Stimulated activated CD8-positive, alpha-beta memory T cell treated with anti-CD3 and anti-CD28 coated beads, Interleukin-7, amount 100 ng/mL, for 24 hours (primary cell): ENCODE results near the gene SPATA4.
"Not testable (repeated sequence)": the region's sequence is repeated elsewhere in the genome, so short reads cannot be mapped to it uniquely, and the experiment has no call there.

ENCODE experiments used
- DNase-seq: peaks from one replicate; pipeline ENCODE4 v3.0.0-alpha.2; 2020; ENCODE audit warnings: low read depth

SPATA4 gene

DNA sequence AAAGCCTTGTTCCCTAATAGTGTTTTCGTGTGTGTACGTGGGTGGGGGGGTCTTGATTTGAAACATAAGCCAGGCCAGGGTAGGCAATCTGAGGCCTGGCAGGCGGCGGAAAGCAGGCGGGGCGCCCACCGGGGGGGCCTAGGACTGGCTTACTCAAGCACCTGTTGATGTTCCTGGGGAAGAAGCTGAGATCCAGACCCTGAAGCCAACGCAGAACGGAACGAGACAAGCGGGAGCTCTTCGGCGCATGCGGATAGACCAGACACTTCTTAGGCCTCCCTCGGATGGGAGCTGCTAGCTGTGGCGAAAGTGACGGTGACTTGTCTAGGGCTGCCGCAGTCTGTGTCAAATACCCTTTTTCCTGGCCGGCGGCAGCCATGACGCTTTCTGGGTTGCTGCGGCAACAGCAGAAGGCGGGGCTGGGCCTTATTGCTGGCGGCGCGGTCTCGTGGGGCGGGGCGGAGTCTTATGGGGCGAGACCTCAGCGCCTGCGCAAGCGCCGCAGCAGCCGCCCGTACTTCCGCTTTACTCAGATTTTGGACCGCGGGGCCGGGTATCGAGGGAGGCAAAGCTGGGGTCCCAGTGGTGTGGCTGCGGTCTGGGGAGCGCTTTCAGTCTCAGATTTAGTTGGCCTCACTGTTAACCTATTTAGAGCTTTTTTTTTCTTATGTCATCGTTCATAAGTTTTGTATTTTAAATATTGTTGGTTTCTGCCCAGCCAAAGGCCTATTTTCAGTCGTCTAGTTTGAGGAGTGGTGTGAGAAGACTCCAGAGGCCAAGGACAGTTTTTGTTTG lies at the start of gene SPATA4:
TSS of gene SPATA4 (minus strand) at position 402 of the 795 bp plus-strand sequence. CDS start at position 379, 23 bp downstream.
- DNase-seq, result peak; percentile 88

DNA sequence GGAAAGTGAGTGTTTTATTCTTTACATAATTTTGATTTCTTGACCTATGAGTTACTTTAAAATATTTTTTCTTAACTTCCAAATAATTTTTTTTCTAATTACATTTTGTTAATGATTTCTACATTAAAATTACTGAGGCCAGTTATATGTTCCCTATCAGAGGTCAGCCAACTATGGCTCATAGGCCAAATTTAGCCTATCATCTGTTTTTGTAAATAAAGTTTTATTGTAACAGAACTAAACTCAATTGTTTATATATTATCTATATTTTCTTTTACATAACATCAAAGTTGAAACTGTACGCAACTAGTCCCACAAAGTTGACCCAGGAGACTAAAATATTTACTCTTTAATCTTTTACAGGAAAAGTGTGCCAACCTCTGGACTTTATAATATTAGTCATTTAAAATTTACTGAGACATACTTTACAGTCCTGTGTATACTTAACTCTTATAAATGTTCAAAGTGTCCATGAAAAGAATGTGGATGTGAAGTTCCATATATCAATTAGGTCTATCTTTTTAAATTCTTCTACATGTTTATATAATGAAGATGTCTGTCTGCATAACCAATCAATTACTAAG lies 47.5 kb upstream of the SPATA4 start:
- no peak for DNase-seq

DNA sequence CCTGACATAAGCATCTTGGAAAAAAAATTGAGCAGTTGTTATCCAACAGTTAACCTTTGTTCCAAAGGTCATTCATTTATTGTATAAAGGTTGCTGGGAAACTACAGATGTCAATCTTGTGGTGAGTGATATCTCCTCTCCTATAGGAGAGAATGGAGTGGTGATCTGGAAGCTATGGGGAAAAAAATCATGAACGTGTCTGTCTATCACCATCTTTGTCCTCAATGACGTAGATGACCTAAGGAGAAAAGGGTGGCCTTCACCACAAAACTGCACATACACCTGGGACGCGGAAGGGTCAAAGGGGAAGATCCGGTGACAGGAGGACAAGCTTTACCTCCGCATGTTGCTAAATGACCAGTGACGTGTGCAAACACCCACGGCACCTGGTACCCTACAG lies 46.3 kb upstream of the SPATA4 start:
- DNase-seq, result no peak

DNA sequence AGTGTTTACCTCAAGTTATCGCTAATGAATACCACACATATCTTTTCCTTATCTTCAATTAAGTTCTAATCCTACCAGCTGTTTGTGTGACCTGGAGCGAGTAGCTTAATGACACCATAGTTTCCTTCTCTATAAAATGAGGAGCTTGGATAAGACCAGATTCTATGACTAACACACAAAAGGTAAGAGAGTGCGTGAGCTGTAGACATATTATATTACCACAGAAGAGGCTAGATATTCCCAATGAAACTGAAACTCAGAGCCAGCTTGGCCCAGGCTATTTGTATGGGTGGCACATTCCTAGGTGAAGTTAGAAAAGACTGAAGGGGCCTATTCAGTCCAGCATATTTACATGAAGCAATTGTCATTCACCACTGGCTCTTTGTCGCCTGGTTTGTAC lies 43.4 kb upstream of the SPATA4 start:
- no peak for DNase-seq

DNA sequence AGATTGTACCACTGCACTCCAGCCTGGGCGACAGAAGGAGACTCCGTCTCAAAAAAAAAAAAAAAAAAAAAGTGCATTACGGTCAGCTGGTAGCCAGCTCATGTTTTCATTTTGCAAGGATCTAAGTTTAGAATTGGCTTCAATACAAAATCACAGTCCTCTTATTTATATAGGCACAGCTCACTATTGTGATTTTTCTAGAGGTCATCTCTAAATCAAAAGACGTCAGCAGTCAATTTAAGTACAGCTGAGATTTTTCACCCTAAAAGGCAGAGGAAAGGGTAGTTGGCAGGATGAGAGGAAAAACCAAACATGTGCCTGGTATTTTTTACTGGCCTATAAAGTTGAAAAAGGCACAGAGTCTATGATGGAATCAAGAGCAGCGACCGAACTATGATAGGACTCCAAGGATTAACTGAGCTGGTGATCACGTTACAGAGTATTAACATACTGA lies 42.8 kb upstream of the SPATA4 start:
- DNase-seq, result no peak

DNA sequence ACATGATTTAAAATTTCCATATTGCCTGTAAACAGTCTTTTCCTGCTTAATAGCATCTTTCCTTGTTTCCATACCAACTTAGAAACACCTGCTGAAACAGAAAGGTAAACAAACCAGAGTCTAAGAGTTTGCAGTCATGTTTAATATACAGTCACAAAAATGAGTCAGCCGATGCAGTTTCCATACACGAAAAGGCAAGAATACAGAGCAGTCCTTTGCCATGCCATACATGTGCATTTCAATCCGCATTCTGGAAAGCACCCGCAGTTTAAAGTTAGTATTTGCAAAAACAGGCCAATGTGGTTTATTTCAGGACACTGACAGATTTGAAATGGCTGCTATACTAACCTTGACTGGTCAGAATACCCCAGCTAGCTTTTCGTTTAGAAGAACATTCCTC lies 41.6 kb upstream of the SPATA4 start:
- DNase-seq, result no peak

DNA sequence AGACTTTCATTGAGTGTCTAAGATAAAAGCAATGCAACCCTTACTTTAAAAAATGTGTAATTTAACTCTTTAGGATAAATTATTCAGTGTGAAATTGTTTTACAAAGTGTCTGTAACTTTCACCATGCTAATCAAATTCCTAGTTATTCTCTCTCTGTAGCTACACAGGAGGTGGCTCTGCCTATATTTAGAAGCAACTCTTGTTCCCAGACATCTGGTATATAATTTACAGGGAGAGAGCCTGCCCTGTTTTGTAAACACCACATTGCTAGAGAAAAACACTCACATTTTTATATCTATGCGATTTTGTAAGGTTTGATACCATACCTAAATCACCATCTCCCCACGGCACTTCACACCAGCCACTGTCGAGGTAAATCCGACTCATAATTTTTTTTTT lies 35.5 kb upstream of the SPATA4 start:
- DNase-seq, result no peak

DNA sequence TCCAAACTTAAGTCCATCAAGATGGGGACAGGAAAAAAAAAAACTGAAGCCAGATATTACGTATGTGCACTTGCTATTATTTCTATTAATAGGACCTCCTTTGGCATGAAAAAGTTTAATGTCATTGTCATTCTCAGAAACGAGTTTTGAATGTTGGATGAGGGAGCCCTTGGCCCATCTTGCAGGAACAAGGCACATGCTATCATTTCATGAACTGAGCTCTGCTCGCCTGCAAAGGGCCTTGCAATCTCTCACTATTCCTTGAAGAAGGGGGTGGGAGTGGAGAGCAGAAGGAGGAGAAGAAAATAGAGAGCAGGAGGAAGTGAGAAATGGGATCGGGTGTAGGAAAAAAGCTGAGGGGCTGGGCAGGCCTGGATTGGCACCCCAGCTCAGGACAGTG lies 34.3 kb upstream of the SPATA4 start:
- no peak for DNase-seq

DNA sequence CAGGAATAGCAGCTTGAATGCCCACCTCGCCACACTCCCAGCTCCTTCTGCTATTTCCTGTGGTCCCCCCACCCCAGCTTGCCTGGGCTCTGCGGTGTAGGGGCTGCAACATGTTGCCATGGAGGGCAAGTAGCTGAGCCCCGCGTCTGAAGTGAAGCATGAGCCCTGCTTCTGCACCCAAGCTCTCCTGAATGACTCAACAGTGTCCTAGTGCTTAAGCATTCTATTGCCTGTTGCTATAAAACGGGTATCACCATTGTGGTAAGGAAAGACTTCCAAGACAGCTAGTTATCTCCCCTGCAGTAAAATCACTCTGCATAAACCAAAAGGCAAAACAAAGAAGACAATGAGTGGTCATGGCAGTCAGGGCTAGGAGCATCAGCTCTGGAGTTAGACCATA lies 31.4 kb upstream of the SPATA4 start:
- DNase-seq, result no peak

DNA sequence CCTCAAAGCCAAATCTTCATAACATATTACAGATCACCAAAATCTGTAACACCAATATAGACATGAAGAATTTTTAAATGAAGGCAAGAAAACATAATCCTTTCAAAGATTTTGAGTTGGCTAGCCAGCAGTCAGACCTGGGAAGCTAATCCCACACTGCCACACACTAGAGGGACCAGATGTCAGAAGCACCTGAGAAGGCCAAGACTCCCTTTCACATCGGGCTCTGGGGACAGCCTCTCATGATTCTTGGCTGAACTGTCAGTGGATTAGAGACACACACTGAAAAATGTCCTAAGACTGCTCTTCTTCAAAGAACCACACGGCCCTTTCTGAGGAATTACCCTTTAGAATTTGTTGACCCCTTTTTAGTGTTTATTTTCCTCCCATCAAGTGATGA lies 28.2 kb upstream of the SPATA4 start:
- DNase-seq, result no peak

DNA sequence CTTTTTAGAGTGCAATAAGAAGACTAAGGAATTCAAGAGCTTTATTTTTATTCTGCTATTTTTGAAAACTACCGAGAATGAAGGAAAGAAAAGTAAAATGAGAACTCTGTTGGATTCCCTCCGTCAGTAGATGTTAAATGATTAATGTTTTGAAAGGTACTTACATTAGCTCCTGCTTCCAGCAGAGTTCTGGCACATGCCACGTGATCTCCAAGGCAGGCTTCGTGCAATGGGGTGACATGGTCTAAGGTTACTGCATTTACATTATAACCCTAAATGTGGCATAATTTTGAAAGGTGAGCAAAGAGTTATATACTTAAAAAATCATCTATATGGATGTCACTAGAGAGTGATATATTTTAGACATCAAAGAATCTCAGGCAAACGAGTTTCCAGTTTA lies 26.8 kb upstream of the SPATA4 start:
- no peak for DNase-seq

DNA sequence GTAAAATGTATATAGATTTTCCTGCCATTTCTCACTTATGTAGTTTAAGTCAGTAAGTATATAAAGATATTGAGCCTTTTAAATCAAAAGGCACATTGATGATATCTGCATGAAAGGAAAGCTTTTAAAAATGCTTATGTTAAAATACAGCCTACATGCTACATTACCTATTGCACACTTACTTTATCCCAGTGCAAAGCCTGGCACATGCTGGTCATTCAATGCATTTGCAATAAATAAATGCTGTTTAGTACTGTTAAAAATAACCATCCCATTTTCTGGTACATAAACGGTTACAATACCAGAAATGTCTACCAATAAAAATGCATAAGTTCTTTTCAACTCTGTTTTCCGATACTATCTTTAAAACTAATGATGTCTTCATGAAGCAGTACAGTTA lies 22.1 kb upstream of the SPATA4 start:
- no peak for DNase-seq

DNA sequence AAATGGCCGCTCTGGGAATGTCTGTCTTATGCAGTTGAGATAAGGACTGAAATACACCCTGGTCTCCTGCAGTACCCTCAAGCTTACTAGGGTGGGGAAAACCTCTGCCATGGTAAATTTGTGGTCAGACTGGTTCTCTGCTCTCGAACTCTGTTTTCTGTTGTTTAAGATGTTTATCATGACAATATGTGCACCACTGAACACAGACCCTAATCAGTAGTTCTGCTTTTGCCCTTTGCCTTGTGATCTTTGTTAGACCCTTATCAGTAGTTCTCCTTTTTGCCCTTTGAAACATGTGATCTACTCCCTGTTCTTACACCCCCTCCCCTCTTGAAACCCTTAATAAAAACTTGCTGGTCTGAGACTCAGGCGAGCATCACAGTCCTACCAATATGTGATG lies 17.0 kb upstream of the SPATA4 start:
- not testable (repeated sequence) for DNase-seq

DNA sequence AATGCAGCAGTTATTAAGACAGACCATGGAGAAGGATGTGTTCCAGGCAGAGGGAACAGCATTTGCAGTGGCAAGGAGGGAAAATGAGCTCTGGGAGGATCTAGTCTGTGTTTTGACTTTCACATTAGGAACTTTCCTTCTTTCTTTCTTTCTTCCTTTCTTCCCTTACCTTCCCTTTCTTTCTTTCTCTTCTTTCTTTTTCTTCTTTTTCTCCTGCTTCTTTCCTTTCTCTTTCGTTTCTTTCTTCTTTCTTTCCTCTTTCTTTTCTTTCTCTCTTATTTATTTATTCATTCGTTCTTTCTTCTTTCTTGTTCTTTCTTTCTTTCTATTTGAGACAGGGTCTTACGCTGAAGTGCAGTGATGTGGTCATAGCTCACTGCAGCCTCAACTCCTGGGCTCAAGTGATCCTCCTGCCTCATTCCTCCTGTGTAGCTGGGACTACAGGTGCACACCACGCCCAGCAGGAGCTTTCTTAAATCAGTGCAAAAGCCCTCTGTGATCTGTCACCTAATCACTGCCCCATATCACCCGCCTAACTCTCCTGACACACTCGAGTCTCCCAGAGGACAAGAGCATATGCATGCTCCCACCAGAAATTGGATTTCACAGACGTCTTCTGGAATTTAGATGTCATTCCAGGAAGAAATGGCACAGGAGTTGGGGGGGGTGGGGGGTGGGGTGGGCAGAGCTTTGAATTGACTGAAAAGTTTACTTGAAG lies 15.4 kb upstream of the SPATA4 start:
- no peak for DNase-seq

DNA sequence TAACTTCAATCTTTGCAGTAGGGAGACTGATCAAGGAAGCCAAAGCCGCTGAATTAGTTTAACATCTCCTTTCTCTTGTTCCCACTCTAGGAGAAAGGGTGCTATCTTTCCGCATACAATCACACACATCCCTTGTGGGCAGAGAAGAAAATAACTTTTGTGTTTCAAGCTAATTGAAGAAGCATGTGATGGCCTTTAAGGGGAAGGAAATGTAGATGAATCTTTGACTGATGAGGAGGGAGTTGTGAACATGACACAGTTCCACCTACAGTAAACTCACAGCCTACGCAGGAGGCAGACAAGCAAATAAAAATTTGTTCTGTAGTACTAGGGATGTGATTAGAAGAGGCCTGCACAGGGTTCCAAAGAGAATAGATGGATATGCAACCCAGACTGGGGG lies 14.7 kb upstream of the SPATA4 start:
- no peak for DNase-seq

DNA sequence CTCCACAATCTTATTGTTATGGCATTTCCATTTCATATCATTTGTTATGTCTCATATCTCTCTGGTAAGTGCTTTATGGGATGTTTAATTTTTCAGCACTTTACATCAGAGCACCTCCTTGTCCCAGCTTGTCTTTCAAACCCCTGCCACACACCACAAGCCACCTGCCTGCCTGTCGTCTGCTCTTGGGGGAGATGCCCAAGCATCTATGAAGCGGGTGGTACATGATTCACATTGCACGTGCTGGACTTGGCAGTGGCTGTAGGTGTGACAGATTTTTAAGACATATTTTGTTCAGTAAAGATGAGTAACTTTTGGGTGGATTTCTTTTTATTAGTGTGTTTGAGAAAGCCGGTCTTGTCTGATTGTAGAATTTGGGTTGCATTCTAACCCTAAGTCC lies 14.2 kb upstream of the SPATA4 start:
- DNase-seq, result no peak

DNA sequence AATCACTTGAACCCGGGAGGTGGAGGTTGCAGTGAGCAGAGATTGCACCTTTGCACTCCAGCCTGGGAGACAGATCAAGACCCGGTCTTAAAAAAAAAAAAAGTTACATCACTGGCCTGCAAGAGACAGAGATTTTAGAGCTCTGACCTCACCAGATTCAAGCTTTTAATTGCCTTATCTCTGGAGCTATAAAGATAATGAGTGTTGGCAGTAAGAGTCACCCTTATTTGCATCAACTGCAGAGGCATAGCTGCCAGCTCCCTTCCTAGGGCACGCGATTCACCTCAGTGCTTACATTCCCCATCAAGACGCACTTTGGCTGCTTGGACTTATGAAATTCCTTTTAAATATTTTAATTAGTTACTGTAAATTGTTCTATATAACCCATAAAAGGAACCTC lies 12.5 kb upstream of the SPATA4 start:
- no peak for DNase-seq

DNA sequence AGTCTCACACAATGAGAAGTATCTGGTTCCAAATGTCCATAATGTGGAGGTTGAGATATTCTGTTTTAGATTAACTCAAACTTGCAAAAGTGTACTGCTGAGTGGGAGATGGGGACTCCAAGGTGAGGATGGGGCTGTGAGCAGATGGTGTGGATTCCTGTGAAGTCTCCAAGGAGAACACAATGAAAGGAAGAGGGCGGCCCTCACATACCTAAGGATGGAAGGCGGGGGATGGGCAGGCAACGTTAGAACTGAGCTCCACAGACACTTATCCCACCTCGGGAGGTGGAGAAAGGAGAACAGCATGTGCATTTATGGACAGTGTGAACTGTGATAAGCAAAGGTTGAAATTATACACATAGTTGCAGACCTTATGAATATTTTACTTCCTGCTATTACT lies 9.9 kb upstream of the SPATA4 start:
- no peak for DNase-seq

DNA sequence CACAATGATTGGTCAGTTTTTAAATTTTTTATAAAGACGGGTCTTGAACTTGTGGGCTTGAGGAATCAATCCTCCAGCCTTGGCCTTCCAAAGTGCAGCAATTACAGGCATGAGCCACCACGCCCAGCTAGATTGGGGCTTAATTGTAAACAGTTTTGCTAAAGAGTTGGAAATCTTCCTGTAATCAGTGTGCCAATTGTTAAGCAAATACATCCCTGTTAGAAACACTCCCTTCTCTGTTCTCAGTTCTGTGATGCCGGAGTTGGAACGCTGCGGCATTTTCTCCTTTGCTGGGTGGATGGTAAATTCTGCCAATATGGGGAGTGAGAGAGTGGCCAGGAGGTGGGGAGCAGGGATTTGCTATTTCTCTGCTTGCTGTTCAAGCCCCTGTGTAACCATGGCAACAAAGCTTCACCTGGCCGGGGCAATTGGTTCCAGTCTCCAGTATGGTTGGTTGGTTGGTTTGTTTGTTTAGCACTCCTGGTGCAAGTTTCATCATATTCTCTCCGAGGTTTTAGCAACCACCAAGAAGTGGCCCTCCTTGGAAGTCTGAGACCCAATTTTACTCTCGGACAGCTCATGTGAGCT lies 3.0 kb upstream of the SPATA4 start:
- DNase-seq, result no peak

DNA sequence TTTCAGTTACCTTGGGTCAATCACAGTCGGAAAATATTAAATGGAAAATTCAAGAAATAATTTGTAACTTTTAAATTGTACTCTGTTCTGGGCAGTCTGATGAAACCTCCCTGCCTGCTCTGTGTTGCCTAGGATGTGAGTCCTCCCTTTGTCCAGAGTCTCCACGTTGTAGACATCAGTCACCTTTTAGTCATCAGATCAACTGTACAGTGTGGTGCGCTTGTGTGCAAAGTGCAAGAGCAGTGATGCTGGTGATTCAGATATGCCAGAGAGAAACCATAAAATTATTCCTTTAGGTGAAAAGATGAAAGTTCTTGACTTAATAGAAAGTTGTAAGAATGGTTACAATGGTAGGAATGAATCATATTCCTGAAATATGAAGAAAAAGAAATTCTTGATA lies 1.4 kb downstream of the SPATA4 start:
- DNase-seq, result no peak

DNA sequence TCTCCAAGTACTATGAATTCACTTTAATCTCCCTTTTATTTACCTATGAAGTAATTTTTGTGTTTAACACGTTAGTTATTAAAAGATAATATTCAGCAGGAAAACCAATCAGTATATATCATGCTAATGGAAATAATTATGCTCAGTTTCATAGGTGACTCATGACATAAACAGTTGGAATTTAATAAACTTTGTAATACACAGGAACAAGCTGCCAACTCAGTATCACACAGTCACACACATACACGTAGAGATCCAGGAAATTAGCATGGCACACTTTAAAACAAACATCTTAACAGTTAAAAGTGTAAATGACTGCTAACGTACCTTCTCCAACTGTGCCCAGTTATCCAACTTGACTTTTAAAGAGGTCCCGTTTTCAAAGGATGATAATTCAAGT lies 2.3 kb downstream of the SPATA4 start:
- no peak for DNase-seq

DNA sequence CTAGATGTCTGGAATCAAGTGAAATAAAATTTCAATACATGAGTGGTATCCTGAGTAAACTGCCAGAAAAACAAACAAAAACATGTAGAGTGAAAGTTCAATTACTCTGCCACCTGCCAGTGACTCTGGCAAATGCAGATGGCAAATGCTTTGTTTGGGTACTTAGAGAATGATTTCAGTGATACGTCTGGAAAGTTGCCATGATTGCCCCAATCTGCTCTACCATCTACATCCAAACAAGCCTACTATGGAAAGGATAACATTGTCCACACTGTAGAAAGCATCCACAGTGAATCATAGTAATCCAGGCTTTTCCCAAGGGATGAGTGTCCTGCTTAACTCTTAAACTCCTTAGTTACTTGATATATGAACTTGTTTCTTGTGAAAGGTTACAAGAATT lies 3.4 kb downstream of the SPATA4 start:
- no peak for DNase-seq
